Measurements from ENCODE around the gene DLG1. TPM values are rescaled to one million over a fixed set of nuclear protein-coding genes. Genes with fewer than 3 reads are reported as not detected.

DLG1 gene
- total and polyA plus RNA-seq, 2 of the 4 experiments (the other 2 are of a cell fraction) = 21.2 to 57.7 TPM

GRCh38 chr3:197186887-197187588, 111.4 kb downstream of the DLG1 start:
- CTCF ChIA-PET = interaction anchor here (0.6 to 1.0 kb wide), 2 partner anchors 8 to 11 kb away, joined by 3 read pairs; no protein-coding TSS in a partner anchor
- no peak overlapping the region for H2BK15ac ChIP-seq (ENCODE audit: low read depth, low read length)
- H2BK20ac ChIP-seq (ENCODE audit: low read depth, low read length) = no peak overlapping the region
- no peak overlapping the region for H3K4me3 ChIP-seq (ENCODE audit: insufficient read depth, low read depth, low read length)
- H3K27me3 ChIP-seq (ENCODE audit: control insufficient read depth, insufficient read depth, low read length) = no peaks in the 10 kb centered on the region
- BruUV-seq (replicated peaks) = no TSS peak
- peak; percentile 66 for DNase-seq
- intact Hi-C loops (cut with micrococcal nuclease) (loop anchor here (1.0 to 2.0 kb wide), 2 partner anchors 184 to 209 kb away; no protein-coding TSS in a partner anchor), in situ Hi-C loops (cut with MboI; ENCODE audit: low sequenced_read_pairs) (loop anchor here (10.0 kb wide), 1 partner anchor 212 kb away; no protein-coding TSS in a partner anchor), dilution Hi-C loops (cut with HindIII; ENCODE audit: low sequenced_read_pairs, unreplicated experiment) (no loop called here)
- H2AFZ ChIP-seq (replicated peaks; ENCODE audit: low read length, poor library complexity) = no peak overlapping the region
- peak; percentile 84 for ATAC-seq (ENCODE audit: low read depth)
- H4K8ac ChIP-seq (ENCODE audit: low read depth in 2 of 2, low read length in 2 of 2) = no peak overlapping the region
- H3K4me1 ChIP-seq (ENCODE audit: control insufficient read depth, insufficient read depth, low read length) = peaks cover 4% of the 10 kb centered on the region
- H3K79me1 ChIP-seq (ENCODE audit: low read depth in 1 of 2, low read length in 2 of 2) = peaks cover 18 to 45% of the 10 kb centered on the region in 2 experiments
- H3K14ac ChIP-seq (replicated peaks; ENCODE audit: low read depth, low read length) = no peak overlapping the region
- no peak overlapping the region for H2BK5ac ChIP-seq (ENCODE audit: low read depth, low read length, poor library complexity, severe bottlenecking)
- no peak overlapping the region for H3K27ac ChIP-seq (ENCODE audit: insufficient read depth, low read length)
- H3K4ac ChIP-seq (ENCODE audit: low read depth, low read length) = no peak overlapping the region
- no peak overlapping the region for H2BK120ac ChIP-seq (ENCODE audit: low read depth, low read length)
- H3K4me2 ChIP-seq (ENCODE audit: low read depth, low read length) = no peak overlapping the region
- no peak overlapping the region for H2AK9ac ChIP-seq (replicated peaks; ENCODE audit: low read depth, low read length, poor library complexity)
- no peak overlapping the region for H3K18ac ChIP-seq (ENCODE audit: low read depth, low read length)
- H3K9ac ChIP-seq (ENCODE audit: low read depth, low read length) = no peak overlapping the region
- 0 out of 2 replicates have a peak, but pooled peaks cover 2% of the 10 kb centered on the region for H3K9me1 ChIP-seq (ENCODE audit: insufficient read depth, low read length)
- H3K56ac ChIP-seq (ENCODE audit: extremely low read depth, insufficient read depth, low read length) = no peak overlapping the region
- H4K91ac ChIP-seq (ENCODE audit: insufficient read depth, low read depth, low read length) = no peak overlapping the region
- WGBS, 2 experiments (ENCODE audit: extremely low coverage in 2 of 2, insufficient read length in 1 of 2) = no CpG with 5 or more reads among the region's 1 CpG
- TF ChIP-seq FOS (IDR thresholded peaks at IDR 0.05; ENCODE audit: low read depth, low read length) (no peak), POLR2A (IDR thresholded peaks at IDR 0.05; ENCODE audit: low read depth, low read length) (no peak), RFX5 (IDR thresholded peaks at IDR 0.05; ENCODE audit: low read depth, low read length) (no peak), RCOR1 (IDR thresholded peaks at IDR 0.05; ENCODE audit: insufficient replicate concordance, low read length) (no peak), SMC3 (IDR thresholded peaks at IDR 0.05; ENCODE audit: low read depth, low read length) (peak; percentile 52), MAZ (IDR thresholded peaks at IDR 0.05; ENCODE audit: borderline replicate concordance, low read depth, low read length) (no peak), CEBPB (IDR thresholded peaks at IDR 0.05; ENCODE audit: low read depth, low read length) (no peak), RAD21 (IDR thresholded peaks at IDR 0.05; ENCODE audit: low read length) (peak; percentile 80), CTCF (conservative IDR thresholded peaks at IDR 0.05; ENCODE audit: low read depth, low read length) (peak; percentile 82), MAFK (IDR thresholded peaks at IDR 0.05; ENCODE audit: low read depth, low read length) (no peak), CHD1 (IDR thresholded peaks at IDR 0.05; ENCODE audit: low read depth, low read length) (no peak), BHLHE40 (IDR thresholded peaks at IDR 0.05; ENCODE audit: low read depth, low read length) (no peak), MXI1 (IDR thresholded peaks at IDR 0.05; ENCODE audit: borderline replicate concordance, low read depth, low read length) (no peak), ELK1 (IDR thresholded peaks at IDR 0.05; ENCODE audit: borderline replicate concordance, low read depth, low read length) (no peak), USF2 (IDR thresholded peaks at IDR 0.05; ENCODE audit: low read depth, low read length) (no peak)
- no peak overlapping the region for H2AK5ac ChIP-seq (ENCODE audit: low read depth, low read length)
- peaks cover 29% of the 10 kb centered on the region; the same call in 1 of the 2 replicates for H4K20me1 ChIP-seq (ENCODE audit: insufficient read depth, low read length)
- no peak overlapping the region for H3K23ac ChIP-seq (ENCODE audit: low read depth, low read length)
- H3K36me3 ChIP-seq (ENCODE audit: control insufficient read depth, insufficient read depth, low read length) = peaks cover 3% of the 10 kb centered on the region; the same call in 1 of the 2 replicates
- POLR2A ChIA-PET (ENCODE audit: unreplicated experiment) = no interaction called here
- H3K9me3 ChIP-seq (ENCODE audit: control insufficient read depth, insufficient read depth, low read length) = no peaks in the 10 kb centered on the region
- H4K5ac ChIP-seq (ENCODE audit: low read depth, low read length) = no peak overlapping the region

Data from IMR-90 (cell line).